Natural killer cell (primary cell): Measurements from ENCODE around the gene CLPTM1L. TPM values are rescaled to one million over a fixed set of nuclear protein-coding genes. Genes with fewer than 3 reads are reported as not detected.
"Not testable (repeated sequence)": the region's sequence is repeated elsewhere in the genome, so short reads cannot be mapped to it uniquely, and the experiment has no call there.

Source experiments
- ATAC-seq, 3 donors: fragments of 150-1000 bp in 2 of 3; fragments of 200-7000 bp in 1 of 3; cut with Tn5 transposase; 1 replicate in 1 of 3; 2 replicates in 2 of 3; pipeline ENCODE4 v1.10.0; 2021; ENCODE audit warnings: mild to moderate bottlenecking in 2 of 3, moderate library complexity in 2 of 3
- DNase-seq, 2 donors: peaks; one replicate each; pipeline versions ENCODE4 v3.0.0 to v3.0.0-alpha.2; 2013 to 2021; ENCODE audit warnings: mixed read lengths in 1 of 2
- H3K27ac ChIP-seq: one replicate; pipeline ENCODE4 v1.5.1; 2013; ENCODE audit warnings: mild to moderate bottlenecking, low read length
- H3K27me3 ChIP-seq: one replicate; pipeline ENCODE4 v1.6.1; 2013; ENCODE audit warnings: low read length; ENCODE audit not compliant: control insufficient read depth, insufficient read depth
- H3K36me3 ChIP-seq: one replicate; pipeline ENCODE4 v1.6.1; 2013; ENCODE audit warnings: low read length; ENCODE audit not compliant: control insufficient read depth, insufficient read depth
- H3K4me1 ChIP-seq: one replicate; pipeline ENCODE4 v1.6.1; 2013; ENCODE audit warnings: low read length; ENCODE audit not compliant: control insufficient read depth, insufficient read depth
- H3K4me3 ChIP-seq: one replicate; pipeline ENCODE4 v1.5.1; 2013; ENCODE audit warnings: low read length
- H3K9me3 ChIP-seq: one replicate; pipeline ENCODE4 v1.6.1; 2013; ENCODE audit warnings: low read length; ENCODE audit not compliant: control insufficient read depth, insufficient read depth
- H3K27ac Mint-ChIP-seq, 2 donors: one replicate each; pipeline ENCODE4 v1.8.0; 2022; ENCODE audit warnings: mild to moderate bottlenecking in 2 of 2, mixed read lengths in 2 of 2, moderate library complexity in 1 of 2
- H3K27me3 Mint-ChIP-seq, 2 donors: one replicate each; pipeline ENCODE4 v1.8.0; 2022; ENCODE audit warnings: low read depth in 2 of 2, mixed read lengths in 2 of 2
- H3K36me3 Mint-ChIP-seq: one replicate; pipeline ENCODE4 v1.8.0; 2022; ENCODE audit warnings: mixed read lengths
- H3K4me1 Mint-ChIP-seq, 2 donors: one replicate each; pipeline ENCODE4 v1.8.0; 2022; ENCODE audit warnings: mixed read lengths in 2 of 2
- H3K4me3 Mint-ChIP-seq: one replicate; pipeline ENCODE4 v1.8.0; 2022; ENCODE audit warnings: mild to moderate bottlenecking, moderate library complexity, mixed read lengths
- H3K9me3 Mint-ChIP-seq, 2 donors: one replicate each; pipeline ENCODE4 v1.8.0; 2022; ENCODE audit warnings: mixed read lengths in 2 of 2
- CTCF ChIP-seq: fragments of 200-600 bp; IDR thresholded peaks from one replicate; pipeline ENCODE4 v1.8.0; 2022; ENCODE audit warnings: antibody characterized with exemption
- WGBS: methylation state at CpG from one replicate; pipeline ENCODE4 v1.1.7; 2013; ENCODE audit warnings: missing lambda C conversion rate; ENCODE audit not compliant: insufficient coverage; 5-methylcytosine and 5-hydroxymethylcytosine counted together
- intact Hi-C: fragments of 100-400 bp; cut with micrococcal nuclease; formaldehyde crosslinking; loops from one replicate; pipeline ENCODE4 v1.14.2; 2022
- total RNA-seq, 4 donors: library from RNA; stranded (reverse); fragments of 120-200 nt in 1 of 4; gene quantifications; one replicate each; pipeline versions ENCODE4 v1.2.3 to v1.2.4, GENCODE V29; 2013 to 2022

Gene CLPTM1L
- total RNA-seq, 3 donors from 2014 or later (not counting 1 experiment from before 2014, with no cell fraction given) = 67.1 to 105 (median 97.5) TPM

GRCh38 chr5:1343315-1343751 lies 1.6 kb downstream of the CLPTM1L start:
- H3K27ac Mint-ChIP-seq = peak overlapping the region in 1 of 2 donors; percentile 38
- intact Hi-C loops = no loop called here
- no peak overlapping the region for H3K27ac ChIP-seq
- H3K9me3 Mint-ChIP-seq = no peaks in the 10 kb centered on the region
- no peaks in the 10 kb centered on the region for H3K36me3 Mint-ChIP-seq
- peaks cover 27% of the 10 kb centered on the region for H3K4me1 ChIP-seq
- WGBS = 84% methylated on average over 8 of the region's 9 CpGs
- H3K27me3 Mint-ChIP-seq = no peaks in the 10 kb centered on the region
- H3K27me3 ChIP-seq = no peaks in the 10 kb centered on the region
- DNase-seq (no peak), ATAC-seq (no peak)
- no peaks in the 10 kb centered on the region for H3K9me3 ChIP-seq
- no peak overlapping the region for H3K4me3 ChIP-seq
- H3K4me3 Mint-ChIP-seq = peak overlapping the region; percentile 87
- H3K4me1 Mint-ChIP-seq = peaks cover 16 to 22% of the 10 kb centered on the region in 2 donors
- no peak for TF ChIP-seq CTCF
- H3K36me3 ChIP-seq = peaks cover 37% of the 10 kb centered on the region

GRCh38 chr5:1342711-1343110 lies 2.2 kb downstream of the CLPTM1L start:
- DNase-seq, intact Hi-C loops, ATAC-seq, H3K9me3 Mint-ChIP-seq, H3K27ac ChIP-seq, H3K9me3 ChIP-seq, H3K27me3 Mint-ChIP-seq, H3K27me3 ChIP-seq, H3K36me3 Mint-ChIP-seq, H3K4me3 ChIP-seq: not testable (repeated sequence)
- WGBS = 94% methylated on average over 14 of the region's 14 CpGs
- peak overlapping the region in 1 of 2 donors; percentile 38 for H3K27ac Mint-ChIP-seq
- peak overlapping the region; percentile 87 for H3K4me3 Mint-ChIP-seq
- Histone ChIP-seq H3K4me1 (peaks cover 27% of the 10 kb centered on the region), H3K36me3 (peaks cover 43% of the 10 kb centered on the region)
- peaks cover 16 to 22% of the 10 kb centered on the region in 2 donors for H3K4me1 Mint-ChIP-seq

- H3K4me1 ChIP-seq = peaks cover 27% of the 10 kb centered on the region
- no peaks in the 10 kb centered on the region for H3K27me3 Mint-ChIP-seq
- no peak overlapping the region for H3K27ac ChIP-seq
- H3K4me3 ChIP-seq = no peak overlapping the region
- H3K4me1 Mint-ChIP-seq = peaks cover 16 to 22% of the 10 kb centered on the region in 2 donors
- H3K4me3 Mint-ChIP-seq = no peak overlapping the region
- no peaks in the 10 kb centered on the region for H3K27me3 ChIP-seq
- H3K9me3 Mint-ChIP-seq = no peaks in the 10 kb centered on the region
- DNase-seq (no peak), ATAC-seq (no peak)
- no peaks in the 10 kb centered on the region for H3K9me3 ChIP-seq
- intact Hi-C loops = no loop called here
- TF ChIP-seq CTCF = no peak
- H3K36me3 ChIP-seq = peaks cover 48% of the 10 kb centered on the region
- H3K27ac Mint-ChIP-seq = no peak overlapping the region
- H3K36me3 Mint-ChIP-seq = no peaks in the 10 kb centered on the region
- 91% methylated on average over 12 of the region's 12 CpGs for WGBS
Observed at GRCh38 chr5:1342268-1342667, 2.6 kb downstream of the CLPTM1L start.

- H3K4me3 Mint-ChIP-seq = no peak overlapping the region
- H3K4me1 Mint-ChIP-seq = peaks cover 16 to 22% of the 10 kb centered on the region in 2 donors
- H3K4me1 ChIP-seq = peaks cover 27% of the 10 kb centered on the region
- no peak for TF ChIP-seq CTCF
- no peaks in the 10 kb centered on the region for H3K27me3 Mint-ChIP-seq
- ATAC-seq (no peak), DNase-seq (no peak)
- H3K4me3 ChIP-seq = no peak overlapping the region
- no peak overlapping the region for H3K27ac ChIP-seq
- intact Hi-C loops = no loop called here
- H3K9me3 Mint-ChIP-seq = no peaks in the 10 kb centered on the region
- no peaks in the 10 kb centered on the region for H3K36me3 Mint-ChIP-seq
- 92% methylated on average over 15 of the region's 15 CpGs for WGBS
- peaks cover 52% of the 10 kb centered on the region for H3K36me3 ChIP-seq
- no peaks in the 10 kb centered on the region for H3K27me3 ChIP-seq
- no peak overlapping the region for H3K27ac Mint-ChIP-seq
- no peaks in the 10 kb centered on the region for H3K9me3 ChIP-seq
Observed at GRCh38 chr5:1341863-1342262, 3.0 kb downstream of the CLPTM1L start.

- H3K4me3 ChIP-seq, H3K9me3 Mint-ChIP-seq, ATAC-seq, H3K9me3 ChIP-seq, intact Hi-C loops, H3K27ac Mint-ChIP-seq, DNase-seq, H3K27me3 Mint-ChIP-seq, H3K36me3 Mint-ChIP-seq, H3K27me3 ChIP-seq, H3K4me3 Mint-ChIP-seq, H3K27ac ChIP-seq: not testable (repeated sequence)
- peaks cover 22 to 24% of the 10 kb centered on the region in 2 donors for H3K4me1 Mint-ChIP-seq
- 86% methylated on average over 12 of the region's 17 CpGs for WGBS
- peaks cover 16% of the 10 kb centered on the region for H3K4me1 ChIP-seq
- H3K36me3 ChIP-seq = peaks cover 72% of the 10 kb centered on the region
Observed at GRCh38 chr5:1339818-1340210, 5.1 kb downstream of the CLPTM1L start.

- H3K27ac ChIP-seq, H3K9me3 Mint-ChIP-seq, H3K27ac Mint-ChIP-seq, H3K27me3 Mint-ChIP-seq, H3K36me3 Mint-ChIP-seq, H3K9me3 ChIP-seq, H3K27me3 ChIP-seq, intact Hi-C loops, DNase-seq, H3K4me3 ChIP-seq, ATAC-seq, H3K4me3 Mint-ChIP-seq: not testable (repeated sequence)
- Histone ChIP-seq H3K36me3 (peaks cover 78% of the 10 kb centered on the region), H3K4me1 (peaks cover 15% of the 10 kb centered on the region)
- 97% methylated on average over 26 of the region's 34 CpGs for WGBS
- peaks cover 21 to 23% of the 10 kb centered on the region in 2 donors for H3K4me1 Mint-ChIP-seq
Observed at GRCh38 chr5:1339139-1339817, 5.6 kb downstream of the CLPTM1L start.
